ENCODE results near the gene MYH7B.

DNA sequence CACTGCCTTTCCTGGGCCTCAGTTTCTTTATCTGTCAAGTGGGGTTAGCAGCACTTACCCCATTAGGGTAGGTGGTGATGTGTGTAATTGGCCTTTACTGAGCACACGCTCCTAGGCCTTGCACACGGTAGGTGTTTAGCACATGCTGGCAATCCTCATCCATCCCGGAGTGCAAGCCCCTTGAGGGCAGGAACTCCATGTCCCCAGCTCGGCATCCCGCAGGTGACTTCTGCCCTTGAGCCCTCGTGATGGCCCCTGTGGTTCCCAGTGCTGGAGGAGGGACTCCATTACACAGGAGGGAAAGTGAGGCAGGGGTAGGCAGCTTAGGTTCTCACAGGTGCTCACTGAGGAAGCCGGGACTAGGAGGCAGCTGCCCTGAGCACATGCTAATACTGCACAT lies 40.0 kb downstream of the MYH7B start:
- TF ChIP-seq, protein P1, sequence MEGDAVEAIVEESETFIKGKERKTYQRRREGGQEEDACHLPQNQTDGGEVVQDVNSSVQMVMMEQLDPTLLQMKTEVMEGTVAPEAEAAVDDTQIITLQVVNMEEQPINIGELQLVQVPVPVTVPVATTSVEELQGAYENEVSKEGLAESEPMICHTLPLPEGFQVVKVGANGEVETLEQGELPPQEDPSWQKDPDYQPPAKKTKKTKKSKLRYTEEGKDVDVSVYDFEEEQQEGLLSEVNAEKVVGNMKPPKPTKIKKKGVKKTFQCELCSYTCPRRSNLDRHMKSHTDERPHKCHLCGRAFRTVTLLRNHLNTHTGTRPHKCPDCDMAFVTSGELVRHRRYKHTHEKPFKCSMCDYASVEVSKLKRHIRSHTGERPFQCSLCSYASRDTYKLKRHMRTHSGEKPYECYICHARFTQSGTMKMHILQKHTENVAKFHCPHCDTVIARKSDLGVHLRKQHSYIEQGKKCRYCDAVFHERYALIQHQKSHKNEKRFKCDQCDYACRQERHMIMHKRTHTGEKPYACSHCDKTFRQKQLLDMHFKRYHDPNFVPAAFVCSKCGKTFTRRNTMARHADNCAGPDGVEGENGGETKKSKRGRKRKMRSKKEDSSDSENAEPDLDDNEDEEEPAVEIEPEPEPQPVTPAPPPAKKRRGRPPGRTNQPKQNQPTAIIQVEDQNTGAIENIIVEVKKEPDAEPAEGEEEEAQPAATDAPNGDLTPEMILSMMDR (conservative IDR thresholded peaks at IDR 0.05; ENCODE audit: low read length): no peak
- TF ChIP-seq EZH2phosphoT487 (IDR thresholded peaks at IDR 0.05; ENCODE audit: borderline replicate concordance, low read depth, low read length): no peak
